H9 (cell line): ENCODE measurements around the gene SWT1. TPM values are rescaled to one million over a fixed set of nuclear protein-coding genes. Genes with fewer than 3 reads are reported as not detected.

Experiments
- DNase-seq: peaks from one replicate; pipeline ENCODE4 v3.0.0-alpha.2; 2017
- H2AFZ ChIP-seq: one replicate; pipeline ENCODE4 v1.6.1; 2013; ENCODE audit warnings: mild to moderate bottlenecking, low read length, control low read depth, moderate library complexity
- H2AK5ac ChIP-seq: 2 replicates; pipeline ENCODE4 v1.6.1; 2013; ENCODE audit warnings: low read length, control low read depth, mixed read lengths; ENCODE audit not compliant: insufficient read length
- H2BK120ac ChIP-seq: one replicate; pipeline ENCODE4 v1.6.1; 2013; ENCODE audit warnings: low read depth, mild to moderate bottlenecking, low read length, control low read depth, inconsistent platforms; ENCODE audit not compliant: poor library complexity, severe bottlenecking
- H2BK12ac ChIP-seq: 2 replicates; pipeline ENCODE4 v1.6.1; 2013; ENCODE audit warnings: low read length, control low read depth, mixed read lengths, low read depth; ENCODE audit not compliant: insufficient read length
- H2BK15ac ChIP-seq: 2 replicates; pipeline ENCODE4 v1.6.1; 2013; ENCODE audit warnings: low read depth, low read length, control low read depth
- H2BK20ac ChIP-seq: one replicate; pipeline ENCODE4 v1.6.1; 2013; ENCODE audit warnings: low read depth, mild to moderate bottlenecking, low read length, control low read depth, inconsistent platforms; ENCODE audit not compliant: poor library complexity, severe bottlenecking
- H2BK5ac ChIP-seq: 2 replicates; pipeline ENCODE4 v1.6.1; 2013; ENCODE audit warnings: low read length, control low read depth, mixed read lengths; ENCODE audit not compliant: insufficient read length
- H3K14ac ChIP-seq: 2 replicates; pipeline ENCODE4 v1.6.1; 2013; ENCODE audit warnings: low read length, control low read depth; ENCODE audit not compliant: insufficient read depth
- H3K18ac ChIP-seq: 2 replicates; pipeline ENCODE4 v1.6.1; 2013; ENCODE audit warnings: low read depth, mild to moderate bottlenecking, mixed read lengths, low read length, control low read depth; ENCODE audit not compliant: insufficient read length
- H3K23ac ChIP-seq: 2 replicates; pipeline ENCODE4 v1.6.1; 2013; ENCODE audit warnings: low read length, control low read depth, mixed read lengths, low read depth; ENCODE audit not compliant: insufficient read length
- H3K23me2 ChIP-seq: 2 replicates; pipeline ENCODE4 v1.6.1; 2013; ENCODE audit warnings: low read depth, mild to moderate bottlenecking, mixed read lengths, low read length, control low read depth; ENCODE audit not compliant: insufficient read length, poor library complexity, severe bottlenecking
- H3K27ac ChIP-seq: 2 replicates; pipeline ENCODE4 v1.5.1; 2013; ENCODE audit warnings: low read length, control low read depth, mixed read lengths, low read depth; ENCODE audit not compliant: insufficient read length
- H3K27me3 ChIP-seq: 2 replicates; pipeline ENCODE4 v1.6.1; 2013; ENCODE audit warnings: low read length, control low read depth, inconsistent platforms; ENCODE audit not compliant: insufficient read depth
- H3K4ac ChIP-seq: 2 replicates; pipeline ENCODE4 v1.6.1; 2013; ENCODE audit warnings: low read depth, mild to moderate bottlenecking, control low read depth, inconsistent platforms, low read length, moderate library complexity
- H3K4me1 ChIP-seq: 2 replicates; pipeline ENCODE4 v1.6.1; 2013; ENCODE audit warnings: low read length, control low read depth, inconsistent platforms; ENCODE audit not compliant: insufficient read depth
- H3K4me2 ChIP-seq: 2 replicates; pipeline ENCODE4 v1.6.1; 2013; ENCODE audit warnings: low read length, control low read depth, mixed read lengths; ENCODE audit not compliant: insufficient read length, insufficient read depth
- H3K56ac ChIP-seq: 2 replicates; pipeline ENCODE4 v1.6.1; 2013; ENCODE audit warnings: low read depth, mild to moderate bottlenecking, mixed read lengths, low read length, control low read depth; ENCODE audit not compliant: insufficient read length
- H3K79me1 ChIP-seq: 2 replicates; pipeline ENCODE4 v1.6.1; 2013; ENCODE audit warnings: low read depth, mild to moderate bottlenecking, moderate library complexity, low read length, control low read depth, inconsistent platforms; ENCODE audit not compliant: insufficient read depth, poor library complexity, severe bottlenecking
- H3K79me2 ChIP-seq: 2 replicates; pipeline ENCODE4 v1.6.1; 2013; ENCODE audit warnings: low read length, control low read depth, inconsistent platforms; ENCODE audit not compliant: insufficient read depth
- H3K9ac ChIP-seq: 2 replicates; pipeline ENCODE4 v1.6.1; 2013; ENCODE audit warnings: low read length, control low read depth, mixed read lengths; ENCODE audit not compliant: insufficient read length; ENCODE audit errors: extremely low read depth
- H3K9me3 ChIP-seq: one replicate; pipeline ENCODE4 v1.6.1; 2013; ENCODE audit warnings: low read depth, low read length, inconsistent platforms; ENCODE audit not compliant: control insufficient read depth
- H3T11ph ChIP-seq: one replicate; pipeline ENCODE4 v1.6.1; 2013; ENCODE audit warnings: mild to moderate bottlenecking, low read length, control low read depth, inconsistent platforms
- H4K20me1 ChIP-seq: one replicate; pipeline ENCODE4 v1.6.1; 2013; ENCODE audit not compliant: control insufficient read depth, insufficient read length, insufficient read depth
- H4K5ac ChIP-seq: 2 replicates; pipeline ENCODE4 v1.6.1; 2013; ENCODE audit warnings: low read depth, mild to moderate bottlenecking, mixed read lengths, low read length, control low read depth; ENCODE audit not compliant: insufficient read length
- H4K8ac ChIP-seq: replicated peaks from 2 replicates; pipeline ENCODE4 v1.6.1; 2013; ENCODE audit warnings: low read length, control low read depth, mixed read lengths, low read depth; ENCODE audit not compliant: insufficient read length
- H4K91ac ChIP-seq: 2 replicates; pipeline ENCODE4 v1.6.1; 2013; ENCODE audit warnings: low read depth, mild to moderate bottlenecking, moderate library complexity, mixed read lengths, low read length, control low read depth; ENCODE audit not compliant: insufficient read length
- H3K27ac Mint-ChIP-seq, 3 experiments: 2 replicates in 2 of 3; 3 replicates in 1 of 3; pipeline ENCODE4 v1.8.0; 2020 to 2021; ENCODE audit warnings: mixed read lengths in 3 of 3, mild to moderate bottlenecking in 1 of 3, moderate library complexity in 1 of 3
- H3K27me3 Mint-ChIP-seq: 2 replicates; pipeline ENCODE4 v1.8.0; 2021; ENCODE audit warnings: low read depth, mild to moderate bottlenecking, moderate library complexity, mixed read lengths
- H3K36me3 Mint-ChIP-seq, 3 experiments: 2 replicates in 2 of 3; 3 replicates in 1 of 3; pipeline ENCODE4 v1.8.0; 2020 to 2021; ENCODE audit warnings: low read depth in 3 of 3, mixed read lengths in 3 of 3; ENCODE audit not compliant: insufficient read depth in 1 of 3
- H3K4me1 Mint-ChIP-seq, 2 experiments: 2 replicates each; pipeline ENCODE4 v1.8.0; 2020; ENCODE audit warnings: mixed read lengths in 2 of 2
- H3K4me3 Mint-ChIP-seq, 2 experiments: 2 replicates in 1 of 2; 3 replicates in 1 of 2; pipeline ENCODE4 v1.8.0; 2020 to 2021; ENCODE audit warnings: mild to moderate bottlenecking in 2 of 2, mixed read lengths in 2 of 2, moderate library complexity in 1 of 2
- H3K9me3 Mint-ChIP-seq, 2 experiments: 2 replicates in 1 of 2; 3 replicates in 1 of 2; pipeline ENCODE4 v1.8.0; 2020; ENCODE audit warnings: mild to moderate bottlenecking in 2 of 2, mixed read lengths in 2 of 2, moderate library complexity in 1 of 2
- WGBS: extraction: QIAGEN DNeasy Blood & Tissue Kit; methylation state at CpG from one replicate; pipeline ENCODE4 v1.1.7; 2013; ENCODE audit warnings: missing lambda C conversion rate, low lambda C conversion rate, mixed read lengths; ENCODE audit not compliant: insufficient read length; ENCODE audit errors: extremely low coverage; 5-methylcytosine and 5-hydroxymethylcytosine counted together
- total RNA-seq: library from RNA; stranded (reverse); gene quantifications from 2 replicates; pipeline ENCODE4 v1.2.1, GENCODE V29; 2021
- TF ChIP-seq, protein P1 (sequence below): fragments of 200-600 bp; sonication (generic); conservative IDR thresholded peaks from 3 replicates; pipeline ENCODE4 v1.8.0; 2021; ENCODE audit warnings: antibody characterized with exemption, mild to moderate bottlenecking

SWT1 gene
- total RNA-seq, 1 experiment from 2014 or later = 5.2 TPM

DNA sequence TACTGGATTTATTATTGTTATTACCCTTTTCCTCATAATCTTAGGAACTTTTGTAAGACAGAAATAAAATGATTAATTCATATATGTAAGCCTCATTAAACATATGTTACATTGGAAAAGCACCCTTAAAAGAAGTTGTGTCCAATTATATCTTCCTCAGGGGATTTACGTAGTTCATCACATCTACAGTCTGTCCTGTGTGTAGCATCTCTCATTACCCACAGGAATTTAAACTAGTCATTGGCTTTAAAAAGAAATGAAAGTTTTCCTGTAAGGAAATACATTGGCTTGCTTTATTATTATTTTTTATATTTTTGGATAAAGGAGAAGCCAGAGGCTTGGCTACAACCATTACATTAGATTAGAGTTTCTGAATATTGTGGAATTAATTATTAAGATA, 56.1 kb downstream of the SWT1 start:
- no peak overlapping the region for H2BK120ac ChIP-seq
- no peaks in the 10 kb centered on the region for H3K4me1 ChIP-seq
- no peak for DNase-seq
- Mint-ChIP-seq H3K4me1 (no peaks in the 10 kb centered on the region), H3K4me3 (no peak overlapping the region), H3K36me3 (peaks cover 7 to 21% (median 18%) of the 10 kb centered on the region in 3 experiments), H3K27me3 (no peaks in the 10 kb centered on the region; the same call in 1 of the 2 replicates), H3K27ac (no peak overlapping the region), H3K9me3 (peaks cover 7 to 13% of the 10 kb centered on the region in 2 experiments; a peak in 3 of 5 replicates)
- no peak overlapping the region for H4K8ac ChIP-seq
- no peaks in the 10 kb centered on the region for H4K20me1 ChIP-seq
- no peak overlapping the region for H3K14ac ChIP-seq
- no peaks in the 10 kb centered on the region for H3K23me2 ChIP-seq
- H2BK15ac ChIP-seq = no peak overlapping the region
- H3K79me2 ChIP-seq = no peaks in the 10 kb centered on the region
- H2BK5ac ChIP-seq = no peak overlapping the region
- H3K79me1 ChIP-seq = no peaks in the 10 kb centered on the region
- H2AK5ac ChIP-seq = no peak overlapping the region
- H3K4me2 ChIP-seq = no peak overlapping the region
- no peaks in the 10 kb centered on the region for H3K27me3 ChIP-seq
- no peak overlapping the region for H2BK12ac ChIP-seq
- H2BK20ac ChIP-seq = no peak overlapping the region
- no peak overlapping the region for H4K91ac ChIP-seq
- H3K4ac ChIP-seq = no peak overlapping the region
- H3K9me3 ChIP-seq = no peaks in the 10 kb centered on the region
- WGBS = no CpG with 5 or more reads among the region's 1 CpG
- no peak overlapping the region for H3K18ac ChIP-seq
- no peak overlapping the region for H3K9ac ChIP-seq
- TF ChIP-seq, protein P1, sequence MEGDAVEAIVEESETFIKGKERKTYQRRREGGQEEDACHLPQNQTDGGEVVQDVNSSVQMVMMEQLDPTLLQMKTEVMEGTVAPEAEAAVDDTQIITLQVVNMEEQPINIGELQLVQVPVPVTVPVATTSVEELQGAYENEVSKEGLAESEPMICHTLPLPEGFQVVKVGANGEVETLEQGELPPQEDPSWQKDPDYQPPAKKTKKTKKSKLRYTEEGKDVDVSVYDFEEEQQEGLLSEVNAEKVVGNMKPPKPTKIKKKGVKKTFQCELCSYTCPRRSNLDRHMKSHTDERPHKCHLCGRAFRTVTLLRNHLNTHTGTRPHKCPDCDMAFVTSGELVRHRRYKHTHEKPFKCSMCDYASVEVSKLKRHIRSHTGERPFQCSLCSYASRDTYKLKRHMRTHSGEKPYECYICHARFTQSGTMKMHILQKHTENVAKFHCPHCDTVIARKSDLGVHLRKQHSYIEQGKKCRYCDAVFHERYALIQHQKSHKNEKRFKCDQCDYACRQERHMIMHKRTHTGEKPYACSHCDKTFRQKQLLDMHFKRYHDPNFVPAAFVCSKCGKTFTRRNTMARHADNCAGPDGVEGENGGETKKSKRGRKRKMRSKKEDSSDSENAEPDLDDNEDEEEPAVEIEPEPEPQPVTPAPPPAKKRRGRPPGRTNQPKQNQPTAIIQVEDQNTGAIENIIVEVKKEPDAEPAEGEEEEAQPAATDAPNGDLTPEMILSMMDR = no peak
- H3K56ac ChIP-seq = no peak overlapping the region
- H3K23ac ChIP-seq = no peak overlapping the region
- no peak overlapping the region for H2AFZ ChIP-seq
- H4K5ac ChIP-seq = no peak overlapping the region
- H3K27ac ChIP-seq = no peak overlapping the region
- no peak overlapping the region for H3T11ph ChIP-seq
